Stomach smooth muscle (tissue), 2 donors: ENCODE data around the gene CUEDC2.

Experiments used
- H3K27ac ChIP-seq: one replicate; pipeline ENCODE4 v1.7.0; 2013; ENCODE audit warnings: mild to moderate bottlenecking, low read length, inconsistent platforms
- H3K27me3 ChIP-seq, 2 donors: one replicate each; pipeline ENCODE4 v1.7.0; 2013; ENCODE audit warnings: low read length in 2 of 2; ENCODE audit not compliant: insufficient read depth in 2 of 2, control insufficient read depth in 1 of 2
- H3K36me3 ChIP-seq, 2 donors: one replicate each; pipeline ENCODE4 v1.7.0; 2013; ENCODE audit warnings: low read length in 2 of 2; ENCODE audit not compliant: control insufficient read depth in 2 of 2, insufficient read depth in 2 of 2
- H3K4me1 ChIP-seq: one replicate; pipeline ENCODE4 v1.7.0; 2013; ENCODE audit warnings: low read length; ENCODE audit not compliant: control insufficient read depth, insufficient read depth
- H3K4me3 ChIP-seq, 2 donors: one replicate each; pipeline ENCODE4 v1.7.0; 2013; ENCODE audit warnings: low read length in 2 of 2
- H3K9ac ChIP-seq, 2 donors: one replicate each; pipeline ENCODE4 v1.7.0; 2013; ENCODE audit warnings: low read length in 2 of 2, mild to moderate bottlenecking in 1 of 2
- H3K9me3 ChIP-seq, 2 donors: one replicate each; pipeline ENCODE4 v1.7.0; 2013; ENCODE audit warnings: low read length in 2 of 2; ENCODE audit not compliant: control insufficient read depth in 2 of 2
- donor health status: healthy.
- donor health status: Pancreatic carcinoma.

CUEDC2 gene

GRCh38 chr10:102400598-102401341, 31.6 kb downstream of the CUEDC2 start:
- H3K27ac ChIP-seq: peak overlapping the region; percentile 100
- H3K36me3 ChIP-seq: peaks cover 34 to 43% of the 10 kb centered on the region in 2 donors
- no peak overlapping the region for H3K4me3 ChIP-seq
- no peaks in the 10 kb centered on the region for H3K9me3 ChIP-seq
- peaks cover 96% of the 10 kb centered on the region for H3K4me1 ChIP-seq
- H3K27me3 ChIP-seq: no peaks in the 10 kb centered on the region
- H3K9ac ChIP-seq: no peak overlapping the region

DNA sequence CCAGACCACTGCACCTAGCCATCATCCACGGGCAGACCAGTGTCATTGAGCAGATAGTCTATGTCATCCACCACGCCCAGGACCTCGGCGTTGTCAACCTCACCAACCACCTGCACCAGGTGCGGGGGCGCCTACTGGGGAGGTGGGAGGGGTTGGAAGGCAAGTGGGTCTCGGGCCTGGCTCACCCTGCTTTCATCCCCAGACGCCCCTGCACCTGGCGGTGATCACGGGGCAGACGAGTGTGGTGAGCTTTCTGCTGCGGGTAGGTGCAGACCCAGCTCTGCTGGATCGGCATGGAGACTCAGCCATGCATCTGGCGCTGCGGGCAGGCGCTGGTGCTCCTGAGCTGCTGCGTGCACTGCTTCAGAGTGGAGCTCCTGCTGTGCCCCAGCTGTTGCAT, 32.3 kb downstream of the CUEDC2 start:
- Histone ChIP-seq H3K9me3 (no peaks in the 10 kb centered on the region), H3K36me3 (peaks cover 34 to 43% of the 10 kb centered on the region in 2 donors), H3K4me3 (peak overlapping the region; percentile 52 to 71), H3K27ac (peak overlapping the region; percentile 100), H3K4me1 (peaks cover 91% of the 10 kb centered on the region), H3K27me3 (no peaks in the 10 kb centered on the region), H3K9ac (peak overlapping the region; percentile 4 to 72)

DNA sequence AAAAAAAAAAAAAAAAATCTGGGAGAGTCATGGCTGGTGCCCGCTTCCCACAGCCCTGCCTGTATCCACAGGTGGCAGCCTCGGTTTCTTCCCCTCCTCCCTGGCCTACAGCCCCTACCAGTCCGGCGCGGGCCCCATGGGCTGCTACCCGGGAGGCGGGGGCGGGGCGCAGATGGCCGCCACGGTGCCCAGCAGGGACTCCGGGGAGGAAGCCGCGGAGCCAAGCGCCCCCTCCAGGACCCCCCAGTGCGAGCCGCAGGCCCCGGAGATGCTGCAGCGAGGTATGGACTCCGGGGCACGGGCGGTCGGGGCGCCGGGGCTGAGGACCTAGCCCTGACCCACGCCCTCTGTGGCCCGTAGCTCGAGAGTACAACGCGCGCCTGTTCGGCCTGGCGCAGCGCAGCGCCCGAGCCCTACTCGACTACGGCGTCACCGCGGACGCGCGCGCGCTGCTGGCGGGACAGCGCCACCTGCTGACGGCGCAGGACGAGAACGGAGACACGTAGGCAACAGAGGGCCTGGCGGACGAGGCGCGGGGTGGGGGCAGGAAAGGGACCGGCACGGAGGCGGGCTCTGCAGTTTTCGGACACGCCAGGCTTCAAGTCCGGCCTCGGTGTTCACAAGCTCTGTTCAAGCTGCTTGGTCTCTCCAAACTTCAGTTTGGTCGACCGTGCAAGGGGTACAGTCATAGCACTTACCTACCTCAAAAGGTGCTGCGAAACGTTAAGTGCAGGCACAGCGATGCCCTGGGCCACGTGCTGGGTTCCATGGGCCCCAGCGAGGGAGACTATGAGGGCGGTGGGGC, 33.0 kb downstream of the CUEDC2 start:
- H3K27me3 ChIP-seq: no peaks in the 10 kb centered on the region
- peak overlapping the region; percentile 100 for H3K27ac ChIP-seq
- H3K4me3 ChIP-seq: peak overlapping the region; percentile 52 to 71
- H3K9ac ChIP-seq: peak overlapping the region; percentile 46 to 72
- peaks cover 91% of the 10 kb centered on the region for H3K4me1 ChIP-seq
- peaks cover 34 to 41% of the 10 kb centered on the region in 2 donors for H3K36me3 ChIP-seq
- no peaks in the 10 kb centered on the region for H3K9me3 ChIP-seq

- peak overlapping the region; percentile 29 to 46 for H3K9ac ChIP-seq
- peaks cover 87% of the 10 kb centered on the region for H3K4me1 ChIP-seq
- no peaks in the 10 kb centered on the region for H3K9me3 ChIP-seq
- H3K27me3 ChIP-seq: no peaks in the 10 kb centered on the region
- H3K36me3 ChIP-seq: peaks cover 30 to 35% of the 10 kb centered on the region in 2 donors
- peak overlapping the region; percentile 9 to 71 for H3K4me3 ChIP-seq
- H3K27ac ChIP-seq: peak overlapping the region; percentile 100
Measured at GRCh38 chr10:102398172-102399020, 34.0 kb downstream of the CUEDC2 start.

GRCh38 chr10:102397222-102398171, 34.9 kb downstream of the CUEDC2 start:
- Histone ChIP-seq H3K36me3 (peaks cover 29 to 30% of the 10 kb centered on the region in 2 donors), H3K27me3 (no peaks in the 10 kb centered on the region), H3K27ac (peak overlapping the region; percentile 100), H3K9ac (peak overlapping the region; percentile 87 to 89), H3K4me3 (peak overlapping the region; percentile 81 to 94), H3K4me1 (peaks cover 82% of the 10 kb centered on the region), H3K9me3 (no peaks in the 10 kb centered on the region)

DNA sequence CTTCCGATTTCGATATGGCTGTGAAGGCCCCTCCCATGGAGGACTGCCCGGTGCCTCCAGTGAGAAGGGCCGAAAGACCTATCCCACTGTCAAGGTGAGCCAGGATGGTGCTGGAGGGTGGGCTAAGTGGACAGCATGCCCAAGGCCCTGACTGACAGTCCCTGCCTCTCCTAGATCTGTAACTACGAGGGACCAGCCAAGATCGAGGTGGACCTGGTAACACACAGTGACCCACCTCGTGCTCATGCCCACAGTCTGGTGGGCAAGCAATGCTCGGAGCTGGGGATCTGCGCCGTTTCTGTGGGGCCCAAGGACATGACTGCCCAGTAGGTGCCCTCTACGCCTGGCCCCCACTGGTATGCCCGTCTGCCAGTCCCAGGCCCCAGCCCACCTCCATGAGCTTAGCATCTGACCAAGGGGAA, 35.6 kb downstream of the CUEDC2 start:
- H3K27ac ChIP-seq: peak overlapping the region; percentile 99
- H3K27me3 ChIP-seq: no peaks in the 10 kb centered on the region
- peaks cover 74% of the 10 kb centered on the region for H3K4me1 ChIP-seq
- peak overlapping the region; percentile 87 to 89 for H3K9ac ChIP-seq
- H3K9me3 ChIP-seq: no peaks in the 10 kb centered on the region
- H3K4me3 ChIP-seq: peak overlapping the region; percentile 81 to 94
- peaks cover 23 to 29% of the 10 kb centered on the region in 2 donors for H3K36me3 ChIP-seq

- Histone ChIP-seq H3K27ac (peak overlapping the region; percentile 99), H3K36me3 (peaks cover 19 to 25% of the 10 kb centered on the region in 2 donors), H3K4me1 (peaks cover 70% of the 10 kb centered on the region), H3K9ac (peak overlapping the region; percentile 87 to 89), H3K9me3 (no peaks in the 10 kb centered on the region), H3K4me3 (peak overlapping the region; percentile 81 to 94), H3K27me3 (no peaks in the 10 kb centered on the region)
Measured at GRCh38 chr10:102396317-102396650, 36.1 kb downstream of the CUEDC2 start.

- H3K4me1 ChIP-seq: peaks cover 64% of the 10 kb centered on the region
- H3K27me3 ChIP-seq: no peaks in the 10 kb centered on the region
- no peaks in the 10 kb centered on the region for H3K9me3 ChIP-seq
- peaks cover 16 to 22% of the 10 kb centered on the region in 2 donors for H3K36me3 ChIP-seq
- peak within 1 kb of the TSS; percentile 99 for H3K27ac ChIP-seq
- H3K4me3 ChIP-seq: peak within 1 kb of the TSS; percentile 94 to 99
- H3K9ac ChIP-seq: peak within 1 kb of the TSS; percentile 88 to 89
Measured at GRCh38 chr10:102395400-102396316, 36.7 kb downstream of the CUEDC2 start, which contains the start of gene NFKB2. Gene NFKB2 (plus strand): TSS chr10:102395705. CDS start chr10:102395960, 255 bp downstream.
